SK-N-SH treated with all-trans-retinoic acid at 6 μM for 48 hours (cell line): ENCODE measurements around the gene NSMF.
"Not testable (repeated sequence)": the region's sequence is repeated elsewhere in the genome, so short reads cannot be mapped to it uniquely, and the experiment has no call there.

Source experiments
- ATAC-seq: fragments of 200-7000 bp; cut with Tn5 transposase; 3 replicates; pipeline ENCODE4 v1.9.1; 2020; ENCODE audit warnings: mild to moderate bottlenecking, moderate library complexity
- ARNTL ChIP-seq: fragments of 450-650 bp; formaldehyde crosslinking; IDR thresholded peaks from 2 replicates; pipeline ENCODE4 v1.5.0; 2020; ENCODE audit warnings: low read depth, mild to moderate bottlenecking, moderate library complexity, borderline replicate concordance
- BACH2 ChIP-seq: fragments of 250-450 bp; sonication (Bioruptor Pico); IDR thresholded peaks from 2 replicates; pipeline ENCODE4 v1.9.0; 2021; ENCODE audit warnings: mild to moderate bottlenecking, borderline replicate concordance
- CREB5 ChIP-seq: fragments of 250-450 bp; sonication (Bioruptor Pico); IDR thresholded peaks from 2 replicates; pipeline ENCODE4 v1.5.1; 2020; ENCODE audit warnings: low read depth, mild to moderate bottlenecking, moderate library complexity
- CSDC2 ChIP-seq: fragments of 250-450 bp; sonication (Bioruptor Pico); IDR thresholded peaks from 2 replicates; pipeline ENCODE4 v1.5.0; 2020; ENCODE audit warnings: mild to moderate bottlenecking, moderate library complexity
- ESRRG ChIP-seq: fragments of 250-450 bp; sonication (Bioruptor Pico); IDR thresholded peaks from 2 replicates; pipeline ENCODE4 v1.6.1; 2021; ENCODE audit warnings: mild to moderate bottlenecking
- GLIS3 ChIP-seq: fragments of 250-450 bp; sonication (Bioruptor Pico); IDR thresholded peaks from 2 replicates; pipeline ENCODE4 v1.5.0; 2020; ENCODE audit warnings: mild to moderate bottlenecking, moderate library complexity
- OSR1 ChIP-seq: fragments of 250-450 bp; sonication (Bioruptor Pico); IDR thresholded peaks from 2 replicates; pipeline ENCODE4 v1.8.0; 2022; ENCODE audit warnings: moderate library complexity, mild to moderate bottlenecking, inconsistent platforms
- PPARA ChIP-seq: fragments of 250-450 bp; sonication (Bioruptor Pico); IDR thresholded peaks from 2 replicates; pipeline ENCODE4 v1.5.0; 2020; ENCODE audit warnings: mild to moderate bottlenecking, borderline replicate concordance
- RARB ChIP-seq: fragments of 250-450 bp; sonication (Bioruptor Pico); IDR thresholded peaks from 2 replicates; pipeline ENCODE4 v1.8.0; 2021; ENCODE audit warnings: mild to moderate bottlenecking, moderate library complexity
- SNAI2 ChIP-seq: fragments of 250-450 bp; sonication (Bioruptor Pico); IDR thresholded peaks from 2 replicates; pipeline ENCODE4 v1.5.0; 2020; ENCODE audit warnings: mild to moderate bottlenecking, moderate library complexity
- TSHZ2 ChIP-seq: fragments of 250-450 bp; sonication (Bioruptor Pico); IDR thresholded peaks from 2 replicates; pipeline ENCODE4 v1.5.0; 2020; ENCODE audit warnings: mild to moderate bottlenecking, moderate library complexity
- ZC3H10 ChIP-seq: fragments of 250-450 bp; sonication (Bioruptor Pico); IDR thresholded peaks from 2 replicates; pipeline ENCODE4 v1.5.1; 2021; ENCODE audit warnings: mild to moderate bottlenecking, moderate library complexity
- ZNF70 ChIP-seq: fragments of 450-650 bp; formaldehyde crosslinking; IDR thresholded peaks from 2 replicates; pipeline ENCODE4 v1.5.0; 2020; ENCODE audit warnings: mild to moderate bottlenecking, moderate library complexity
- ZNF8 ChIP-seq: fragments of 450-650 bp; formaldehyde crosslinking; IDR thresholded peaks from 2 replicates; pipeline ENCODE4 v1.5.0; 2020; ENCODE audit warnings: mild to moderate bottlenecking, moderate library complexity
- TF ChIP-seq, protein P1 (sequence below): fragments of 250-450 bp; sonication (Bioruptor Pico); IDR thresholded peaks from 2 replicates; pipeline ENCODE4 v1.5.1; 2021; ENCODE audit warnings: mild to moderate bottlenecking, moderate library complexity
- TF ChIP-seq, protein P2 (sequence below): fragments of 250-450 bp; sonication (Bioruptor Pico); IDR thresholded peaks from 2 replicates; pipeline ENCODE4 v1.8.0; 2021; ENCODE audit warnings: low read depth, mild to moderate bottlenecking, moderate library complexity, borderline replicate concordance

NSMF gene

DNA sequence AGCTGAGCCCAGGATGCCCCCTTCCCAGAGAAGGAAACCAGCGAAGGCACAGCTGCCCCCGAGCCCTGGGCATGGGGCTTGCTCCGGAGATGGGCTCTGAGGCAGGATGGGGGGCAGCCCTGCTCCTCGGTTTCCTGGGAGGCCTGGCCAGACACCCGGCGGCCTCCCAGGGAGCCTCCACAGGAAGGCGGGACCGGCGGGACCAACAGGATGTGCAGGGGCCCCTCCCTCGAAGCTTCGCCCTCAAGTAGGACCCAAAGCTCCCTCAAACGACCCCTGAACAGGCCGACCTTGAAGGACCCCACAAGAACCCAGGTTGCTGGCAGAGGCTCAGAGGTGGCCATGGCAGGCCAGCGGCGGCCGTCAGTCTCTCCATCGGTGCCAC, 47.9 kb downstream of the NSMF start (continued):
- TF ChIP-seq TSHZ2 (CRISPR knock-in tag), result no peak
- TF ChIP-seq CREB5 (CRISPR knock-in tag), result no peak
- TF ChIP-seq PPARA (CRISPR knock-in tag), result no peak
- no peak for TF ChIP-seq ESRRG (CRISPR knock-in tag)
- TF ChIP-seq, protein P1, sequence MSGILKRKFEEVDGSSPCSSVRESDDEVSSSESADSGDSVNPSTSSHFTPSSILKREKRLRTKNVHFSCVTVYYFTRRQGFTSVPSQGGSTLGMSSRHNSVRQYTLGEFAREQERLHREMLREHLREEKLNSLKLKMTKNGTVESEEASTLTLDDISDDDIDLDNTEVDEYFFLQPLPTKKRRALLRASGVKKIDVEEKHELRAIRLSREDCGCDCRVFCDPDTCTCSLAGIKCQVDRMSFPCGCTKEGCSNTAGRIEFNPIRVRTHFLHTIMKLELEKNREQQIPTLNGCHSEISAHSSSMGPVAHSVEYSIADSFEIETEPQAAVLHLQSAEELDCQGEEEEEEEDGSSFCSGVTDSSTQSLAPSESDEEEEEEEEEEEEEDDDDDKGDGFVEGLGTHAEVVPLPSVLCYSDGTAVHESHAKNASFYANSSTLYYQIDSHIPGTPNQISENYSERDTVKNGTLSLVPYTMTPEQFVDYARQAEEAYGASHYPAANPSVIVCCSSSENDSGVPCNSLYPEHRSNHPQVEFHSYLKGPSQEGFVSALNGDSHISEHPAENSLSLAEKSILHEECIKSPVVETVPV (CRISPR knock-in tag), result no peak
- TF ChIP-seq RARB, result no peak
- TF ChIP-seq ARNTL (CRISPR knock-in tag), result no peak
- TF ChIP-seq ZC3H10, result no peak
- TF ChIP-seq, all 23 proteins: peak for 0

DNA sequence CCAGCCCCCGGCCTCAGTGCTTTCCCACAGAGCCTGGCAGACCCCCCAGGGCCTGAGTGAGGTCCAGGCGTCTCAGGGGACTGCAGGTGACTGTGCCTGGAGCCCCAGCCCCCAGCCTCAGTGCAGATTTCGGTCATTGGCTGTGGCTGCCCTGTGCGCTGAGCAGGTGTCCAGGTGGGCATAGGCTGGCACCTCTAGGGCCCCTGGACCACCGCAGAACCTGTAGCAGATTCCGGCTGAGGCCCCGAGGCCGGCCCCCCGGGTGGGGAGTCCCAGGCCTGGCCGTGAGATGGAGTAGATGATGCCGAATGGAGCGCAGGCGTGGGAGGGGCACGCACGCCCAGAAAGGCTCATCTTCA, 48.3 kb downstream of the NSMF start:
- no peak for ATAC-seq
- TF ChIP-seq ZNF8 (CRISPR knock-in tag) (no peak), ZNF70 (CRISPR knock-in tag) (no peak), SNAI2 (CRISPR knock-in tag) (no peak), ESRRG (CRISPR knock-in tag) (no peak), TSHZ2 (CRISPR knock-in tag) (no peak), CSDC2 (CRISPR knock-in tag) (no peak), ARNTL (CRISPR knock-in tag) (no peak), BACH2 (no peak), PPARA (CRISPR knock-in tag) (no peak), GLIS3 (CRISPR knock-in tag) (no peak), OSR1 (CRISPR knock-in tag) (no peak)
- TF ChIP-seq, protein P1 (CRISPR knock-in tag), result no peak
- TF ChIP-seq, protein P2, sequence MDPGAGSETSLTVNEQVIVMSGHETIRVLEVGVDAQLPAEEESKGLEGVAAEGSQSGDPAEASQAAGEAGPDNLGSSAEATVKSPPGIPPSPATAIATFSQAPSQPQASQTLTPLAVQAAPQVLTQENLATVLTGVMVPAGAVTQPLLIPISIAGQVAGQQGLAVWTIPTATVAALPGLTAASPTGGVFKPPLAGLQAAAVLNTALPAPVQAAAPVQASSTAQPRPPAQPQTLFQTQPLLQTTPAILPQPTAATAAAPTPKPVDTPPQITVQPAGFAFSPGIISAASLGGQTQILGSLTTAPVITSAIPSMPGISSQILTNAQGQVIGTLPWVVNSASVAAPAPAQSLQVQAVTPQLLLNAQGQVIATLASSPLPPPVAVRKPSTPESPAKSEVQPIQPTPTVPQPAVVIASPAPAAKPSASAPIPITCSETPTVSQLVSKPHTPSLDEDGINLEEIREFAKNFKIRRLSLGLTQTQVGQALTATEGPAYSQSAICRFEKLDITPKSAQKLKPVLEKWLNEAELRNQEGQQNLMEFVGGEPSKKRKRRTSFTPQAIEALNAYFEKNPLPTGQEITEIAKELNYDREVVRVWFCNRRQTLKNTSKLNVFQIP (CRISPR knock-in tag), result no peak
- TF ChIP-seq, all 23 proteins: peak for 0

GRCh38 chr9:137410236-137410890, 48.8 kb downstream of the NSMF start:
- ATAC-seq, result not testable (repeated sequence)
